VCaP (cell line): ENCODE measurements around the gene PPFIA2.

Experiments
- H3K27ac ChIP-seq: fragments of 450-650 bp; 2 replicates; pipeline ENCODE4 v1.5.1; 2017
- TF ChIP-seq, protein P1 (sequence below): fragments of 450-650 bp; conservative IDR thresholded peaks from 2 replicates; pipeline ENCODE4 v1.5.1; 2017; ENCODE audit warnings: mild to moderate bottlenecking, moderate library complexity

PPFIA2 gene

DNA sequence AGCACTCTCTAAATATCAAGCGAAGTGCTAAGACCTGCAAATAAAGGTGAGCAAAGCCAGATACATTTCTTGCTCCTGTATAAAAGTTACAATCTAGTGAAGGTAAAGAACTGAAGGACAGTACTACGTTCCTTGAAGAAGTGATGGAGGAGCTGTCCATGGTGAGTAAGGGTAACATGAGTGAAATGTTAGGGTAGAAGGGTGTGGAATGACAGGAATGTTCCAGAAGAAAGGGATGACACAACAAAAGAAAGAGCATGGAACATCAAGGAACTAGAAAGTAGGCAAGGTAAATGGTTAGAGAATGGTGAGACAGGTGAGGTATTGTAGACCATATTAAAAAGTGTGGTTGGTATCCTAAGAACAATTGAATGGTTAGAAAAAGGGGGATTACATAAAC is 408.8 kb downstream of the PPFIA2 start:
- no peak overlapping the region for H3K27ac ChIP-seq
- TF ChIP-seq, protein P1, sequence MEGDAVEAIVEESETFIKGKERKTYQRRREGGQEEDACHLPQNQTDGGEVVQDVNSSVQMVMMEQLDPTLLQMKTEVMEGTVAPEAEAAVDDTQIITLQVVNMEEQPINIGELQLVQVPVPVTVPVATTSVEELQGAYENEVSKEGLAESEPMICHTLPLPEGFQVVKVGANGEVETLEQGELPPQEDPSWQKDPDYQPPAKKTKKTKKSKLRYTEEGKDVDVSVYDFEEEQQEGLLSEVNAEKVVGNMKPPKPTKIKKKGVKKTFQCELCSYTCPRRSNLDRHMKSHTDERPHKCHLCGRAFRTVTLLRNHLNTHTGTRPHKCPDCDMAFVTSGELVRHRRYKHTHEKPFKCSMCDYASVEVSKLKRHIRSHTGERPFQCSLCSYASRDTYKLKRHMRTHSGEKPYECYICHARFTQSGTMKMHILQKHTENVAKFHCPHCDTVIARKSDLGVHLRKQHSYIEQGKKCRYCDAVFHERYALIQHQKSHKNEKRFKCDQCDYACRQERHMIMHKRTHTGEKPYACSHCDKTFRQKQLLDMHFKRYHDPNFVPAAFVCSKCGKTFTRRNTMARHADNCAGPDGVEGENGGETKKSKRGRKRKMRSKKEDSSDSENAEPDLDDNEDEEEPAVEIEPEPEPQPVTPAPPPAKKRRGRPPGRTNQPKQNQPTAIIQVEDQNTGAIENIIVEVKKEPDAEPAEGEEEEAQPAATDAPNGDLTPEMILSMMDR = no peak

- TF ChIP-seq, protein P1 = no peak
- H3K27ac ChIP-seq = no peak overlapping the region
Measured at GRCh38 chr12:81347404-81347803, 411.7 kb downstream of the PPFIA2 start.

DNA sequence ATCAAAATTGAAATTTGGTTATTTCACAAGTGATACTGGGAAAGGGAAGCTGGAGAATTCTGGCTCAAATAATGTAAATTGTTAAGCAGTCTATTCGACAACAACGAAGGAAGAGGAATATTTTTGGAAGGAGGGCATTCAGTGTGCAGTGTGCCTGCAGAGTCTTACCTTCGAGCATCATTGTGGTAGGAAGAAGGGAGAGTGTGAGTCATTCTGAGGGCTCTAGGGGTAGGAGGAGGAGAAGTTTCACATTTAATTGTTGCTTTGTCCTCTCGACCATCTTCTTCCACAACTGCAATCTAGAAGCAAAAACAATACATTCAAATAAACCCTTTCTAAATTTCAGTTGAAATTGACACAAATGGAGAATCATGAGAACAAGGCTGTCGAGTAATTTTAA is 418.2 kb downstream of the PPFIA2 start:
- no peak overlapping the region for H3K27ac ChIP-seq
- TF ChIP-seq, protein P1 = no peak

- no peak overlapping the region for H3K27ac ChIP-seq
- TF ChIP-seq, protein P1 = no peak
Measured at GRCh38 chr12:81339071-81339470, 420.1 kb downstream of the PPFIA2 start.

- no peak overlapping the region for H3K27ac ChIP-seq
- TF ChIP-seq, protein P1 = no peak
Measured at GRCh38 chr12:81337886-81338285, 421.3 kb downstream of the PPFIA2 start.

GRCh38 chr12:81333812-81334211 is 425.3 kb downstream of the PPFIA2 start:
- H3K27ac ChIP-seq = no peak overlapping the region
- TF ChIP-seq, protein P1 = no peak

DNA sequence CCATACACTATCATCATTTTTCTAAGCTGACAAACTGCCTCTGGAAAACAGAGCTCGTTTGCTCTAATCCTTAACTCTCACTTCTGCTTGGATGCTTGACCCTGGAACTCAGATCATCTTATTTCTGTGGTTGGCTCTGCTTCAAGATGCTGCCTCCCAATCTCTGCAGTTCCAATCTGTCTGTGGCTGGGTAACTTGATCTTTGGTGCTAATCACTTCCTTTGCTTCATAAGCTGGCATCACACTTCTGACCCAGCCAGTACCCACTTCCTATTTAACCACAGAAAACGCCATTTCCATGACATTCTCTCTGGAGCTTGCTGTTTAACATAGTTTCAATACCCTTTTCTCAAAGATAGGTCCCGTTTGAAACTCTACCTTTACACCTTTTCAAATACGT is 427.1 kb downstream of the PPFIA2 start:
- TF ChIP-seq, protein P1 = no peak
- H3K27ac ChIP-seq = no peak overlapping the region

- TF ChIP-seq, protein P1 = peak; percentile 72
- no peak overlapping the region for H3K27ac ChIP-seq
Measured at GRCh38 chr12:81330480-81330879, 428.7 kb downstream of the PPFIA2 start.
